Lung (tissue), 12 donors: ENCODE data around the gene TRIML2. TPM values are rescaled to one million over a fixed set of nuclear protein-coding genes. Genes with fewer than 3 reads are reported as not detected.

ENCODE experiments used
- ATAC-seq: fragments of 200-7000 bp; cut with Tn5 transposase; one replicate; pipeline ENCODE4 v1.9.1; 2020; ENCODE audit warnings: moderate number of reproducible peaks; ENCODE audit not compliant: insufficient read depth, low FRiP score
- DNase-seq, 3 donors: peaks; one replicate each; pipeline ENCODE4 v3.0.0-alpha.2; 2013 to 2017
- H3K27ac ChIP-seq, 2 donors: one replicate each; pipeline ENCODE4 v1.5.1; 2013; ENCODE audit warnings: mild to moderate bottlenecking in 2 of 2, moderate library complexity in 2 of 2, control low read depth in 1 of 2, inconsistent platforms in 1 of 2, low read depth in 1 of 2, low read length in 1 of 2
- H3K27me3 ChIP-seq, 3 donors: one replicate each; pipeline ENCODE4 v1.5.1; 2013; ENCODE audit warnings: low read length in 2 of 3; ENCODE audit not compliant: control insufficient read depth in 3 of 3, insufficient read depth in 3 of 3
- H3K36me3 ChIP-seq, 4 donors: one replicate each; pipeline ENCODE4 v1.5.1; 2013; ENCODE audit warnings: low read length in 4 of 4, mild to moderate bottlenecking in 1 of 4, moderate library complexity in 1 of 4; ENCODE audit not compliant: control insufficient read depth in 4 of 4, insufficient read depth in 4 of 4
- H3K4me1 ChIP-seq, 5 donors: one replicate each; pipeline ENCODE4 v1.5.1; 2013; ENCODE audit warnings: low read length in 5 of 5, mild to moderate bottlenecking in 2 of 5, moderate library complexity in 1 of 5; ENCODE audit not compliant: control insufficient read depth in 5 of 5, insufficient read depth in 5 of 5
- H3K4me3 ChIP-seq: one replicate; pipeline ENCODE4 v1.5.1; 2013; ENCODE audit warnings: mild to moderate bottlenecking, control low read depth, moderate library complexity
- H3K9ac ChIP-seq, 2 donors: one replicate each; pipeline ENCODE4 v1.5.1; 2013; ENCODE audit warnings: low read length in 2 of 2, control low read depth in 1 of 2; ENCODE audit not compliant: insufficient read depth in 1 of 2
- H3K9me3 ChIP-seq, 4 donors: one replicate each; pipeline ENCODE4 v1.5.1; 2013; ENCODE audit warnings: low read length in 3 of 4, mild to moderate bottlenecking in 1 of 4, moderate library complexity in 1 of 4; ENCODE audit not compliant: control insufficient read depth in 4 of 4, insufficient read depth in 3 of 4
- CTCF ChIP-seq: IDR thresholded peaks from 2 replicates; pipeline ENCODE4 v1.5.1; 2012; ENCODE audit warnings: mild to moderate bottlenecking; ENCODE audit errors: control extremely low read depth, extremely low read depth
- WGBS, 2 donors: extraction: QIAGEN DNeasy Blood & Tissue Kit; methylation state at CpG; one replicate each; pipeline ENCODE4 v1.1.7; 2013; 5-methylcytosine and 5-hydroxymethylcytosine counted together
- polyA plus RNA-seq, 2 donors: library from polyadenylated mRNA; stranded (reverse); fragments of 200-250 nt; gene quantifications; one replicate each; pipeline ENCODE4 v1.2.1, GENCODE V29; 2013
- total RNA-seq, 2 donors: library from RNA; depleted of rRNA in 1 of 2; stranded (reverse); fragments of >200 nt in 1 of 2; gene quantifications; one replicate each; pipeline ENCODE4 v1.2.1, GENCODE V29; 2014 to 2021
- donor health status: control.
- donor health status: control.
- donor health status: Bipolar disorder and iron deficiency.
- donor health status: healthy.
- donor health status: DM: yes; HTN: yes; CAD: no.

Gene TRIML2
- total and polyA plus RNA-seq, 4 donors, result 0.07 to 0.08 TPM; not detected in 2

DNA sequence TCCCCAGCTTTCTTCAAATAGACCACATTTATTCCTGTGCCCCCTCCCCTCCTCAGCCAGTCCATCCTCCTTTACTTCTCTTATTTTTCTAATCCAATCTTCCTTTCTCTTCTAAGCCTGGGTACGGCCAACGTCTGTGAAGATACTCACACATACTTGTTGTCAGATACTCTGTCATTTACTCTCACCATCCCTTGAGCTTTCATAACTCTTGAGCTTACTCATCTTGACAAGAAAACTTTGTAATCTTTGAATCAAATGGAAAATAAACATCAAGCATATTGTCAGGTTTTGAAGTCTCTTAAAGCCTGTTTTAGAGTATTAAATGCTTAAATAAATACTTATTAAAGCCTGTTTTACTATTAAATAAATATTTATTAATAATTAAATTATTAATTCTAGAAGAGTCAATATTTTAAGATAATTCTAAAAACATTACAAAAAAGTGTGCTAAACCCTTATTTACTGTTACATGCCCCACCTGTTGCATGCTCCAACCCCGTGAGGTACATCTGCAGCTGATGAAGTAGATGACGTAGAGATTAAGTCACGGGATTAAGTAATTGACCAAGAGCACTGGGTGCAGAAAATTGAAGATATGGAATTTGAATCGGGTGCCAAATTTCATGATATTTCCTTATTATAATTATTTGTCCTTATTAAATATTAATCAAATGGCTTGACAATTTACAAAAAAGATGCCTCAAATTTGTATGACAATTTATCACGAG, 1.5 kb upstream of the TRIML2 start:
- TF ChIP-seq CTCF, result no peak
- no peaks in the 10 kb centered on the region for H3K4me1 ChIP-seq
- no peaks in the 10 kb centered on the region for H3K27me3 ChIP-seq
- no peaks in the 10 kb centered on the region for H3K36me3 ChIP-seq
- H3K4me3 ChIP-seq, result no peak overlapping the region
- WGBS, 2 donors, result 70 to 74% methylated on average over 7 of the region's 7 CpGs
- H3K9me3 ChIP-seq, result no peaks in the 10 kb centered on the region
- no peak overlapping the region for H3K27ac ChIP-seq
- no peak for ATAC-seq
- H3K9ac ChIP-seq, result no peak overlapping the region
- no peak for DNase-seq

- Histone ChIP-seq H3K4me1 (no peaks in the 10 kb centered on the region), H3K9ac (no peak overlapping the region), H3K27ac (no peak overlapping the region), H3K36me3 (no peaks in the 10 kb centered on the region), H3K9me3 (peaks cover 0 to 1% (median 0%) of the 10 kb centered on the region in 4 donors), H3K27me3 (no peaks in the 10 kb centered on the region), H3K4me3 (no peak overlapping the region)
- TF ChIP-seq CTCF, result no peak
- WGBS, 2 donors, result 42 to 55% methylated on average over 3 of the region's 3 CpGs
- DNase-seq (no peak), ATAC-seq (no peak)
These were observed 633 bp upstream of the TRIML2 start for GRCh38 chr4:188110036-188110435.

- no peaks in the 10 kb centered on the region for H3K4me1 ChIP-seq
- DNase-seq, result no peak
- no peaks in the 10 kb centered on the region for H3K36me3 ChIP-seq
- ATAC-seq, result no peak
- H3K9me3 ChIP-seq, result peaks cover 0 to 2% (median 0%) of the 10 kb centered on the region in 4 donors
- no peak overlapping the region for H3K9ac ChIP-seq
- no peak overlapping the region for H3K4me3 ChIP-seq
- 51 to 60% methylated on average over 10 of the region's 10 CpGs for WGBS, 2 donors
- TF ChIP-seq CTCF, result no peak
- no peak overlapping the region for H3K27ac ChIP-seq
- H3K27me3 ChIP-seq, result no peaks in the 10 kb centered on the region
These were observed 1.2 kb downstream of the TRIML2 start for GRCh38 chr4:188107931-188108843.
